ENCODE measurements around the gene MAGI1. TPM values are rescaled to one million over a fixed set of nuclear protein-coding genes. Genes with fewer than 3 reads are reported as not detected.
"Not testable (repeated sequence)": the region's sequence is repeated elsewhere in the genome, so short reads cannot be mapped to it uniquely, and the experiment has no call there.

Gene MAGI1
- total RNA-seq, 1 donor from 2014 or later = 101 TPM

- DNase-seq = no peak
Measured at GRCh38 chr3:65551945-65552344, 486.8 kb downstream of the MAGI1 start.

GRCh38 chr3:65550137-65550536 is 488.6 kb downstream of the MAGI1 start:
- no peak for DNase-seq

- no peak for DNase-seq
Measured at GRCh38 chr3:65549626-65549959, 489.1 kb downstream of the MAGI1 start.

GRCh38 chr3:65548848-65549625 is 489.7 kb downstream of the MAGI1 start:
- DNase-seq = no peak

GRCh38 chr3:65545429-65545828 is 493.3 kb downstream of the MAGI1 start:
- DNase-seq = peak; percentile 9

GRCh38 chr3:65543391-65543790 is 495.3 kb downstream of the MAGI1 start:
- not testable (repeated sequence) for DNase-seq

GRCh38 chr3:65540666-65541065 is 498.1 kb downstream of the MAGI1 start:
- no peak for DNase-seq

GRCh38 chr3:65539616-65540015 is 499.1 kb downstream of the MAGI1 start:
- no peak for DNase-seq

GRCh38 chr3:65538101-65538500 is 500.6 kb downstream of the MAGI1 start:
- no peak for DNase-seq

GRCh38 chr3:65537109-65537508 is 501.6 kb downstream of the MAGI1 start:
- no peak for DNase-seq

GRCh38 chr3:65535260-65535659 is 503.5 kb downstream of the MAGI1 start:
- DNase-seq = no peak

GRCh38 chr3:65534805-65535204 is 503.9 kb downstream of the MAGI1 start:
- no peak for DNase-seq

GRCh38 chr3:65532749-65533148 is 506.0 kb downstream of the MAGI1 start:
- DNase-seq = no peak

GRCh38 chr3:65532215-65532614 is 506.5 kb downstream of the MAGI1 start:
- peak; percentile 25 for DNase-seq

GRCh38 chr3:65531499-65531898 is 507.2 kb downstream of the MAGI1 start:
- no peak for DNase-seq

- no peak for DNase-seq
Measured at GRCh38 chr3:65526656-65527055, 512.1 kb downstream of the MAGI1 start.

- DNase-seq = peak; percentile 20
Measured at GRCh38 chr3:65524584-65524983, 514.1 kb downstream of the MAGI1 start.

- no peak for DNase-seq
Measured at GRCh38 chr3:65523878-65524277, 514.8 kb downstream of the MAGI1 start.

- no peak for DNase-seq
Measured at GRCh38 chr3:65521032-65521431, 517.7 kb downstream of the MAGI1 start.

GRCh38 chr3:65516998-65517397 is 521.7 kb downstream of the MAGI1 start:
- no peak for DNase-seq

- not testable (repeated sequence) for DNase-seq
Measured at GRCh38 chr3:65514317-65514716, 524.4 kb downstream of the MAGI1 start.

GRCh38 chr3:65509423-65509794 is 529.3 kb downstream of the MAGI1 start:
- not testable (repeated sequence) for DNase-seq

GRCh38 chr3:65508750-65509422 is 529.8 kb downstream of the MAGI1 start:
- DNase-seq = no peak

- DNase-seq = no peak
Measured at GRCh38 chr3:65507437-65507836, 531.3 kb downstream of the MAGI1 start.
